ENCODE results near the gene KIF2A. TPM values are rescaled to one million over a fixed set of nuclear protein-coding genes. Genes with fewer than 3 reads are reported as not detected.

The KIF2A gene
- total and polyA plus RNA-seq, 2 of the 13 experiments (the other 11 are each of a cell fraction or from before 2014, with no cell fraction given) = 8.5 to 19.2 TPM

GRCh38 chr5:62305715-62306322 lies at the start of gene KIF2A (continued):
- TF ChIP-seq RERE (CRISPR knock-in tag; IDR thresholded peaks at IDR 0.05; ENCODE audit: low read depth) (peak; percentile 51; the same call in 1 of the 2 replicates), ZNF770 (CRISPR knock-in tag; IDR thresholded peaks at IDR 0.05) (peak; percentile 87), EZH2 (conservative IDR thresholded peaks at IDR 0.05; ENCODE audit: low read depth, low read length) (no peak), PITX1 (CRISPR knock-in tag; IDR thresholded peaks at IDR 0.05) (peak; percentile 57; the same call in 1 of the 2 replicates), NR0B2 (CRISPR knock-in tag; IDR thresholded peaks at IDR 0.05) (peak; percentile 96), ZNF205 (CRISPR knock-in tag; IDR thresholded peaks at IDR 0.05) (peak; percentile 94), NR1H2 (CRISPR knock-in tag; IDR thresholded peaks at IDR 0.05; ENCODE audit: borderline replicate concordance, low read depth) (peak; percentile 71; the same call in 1 of the 2 replicates), ZNF773 (CRISPR knock-in tag; IDR thresholded peaks at IDR 0.05; ENCODE audit: borderline replicate concordance) (peak; percentile 20; the same call in 1 of the 2 replicates), HOXA9 (CRISPR knock-in tag; IDR thresholded peaks at IDR 0.05; ENCODE audit: borderline replicate concordance) (peak; percentile 70; the same call in 1 of the 2 replicates), ZIK1 (CRISPR knock-in tag; IDR thresholded peaks at IDR 0.05; ENCODE audit: borderline replicate concordance, low read depth) (no peak), ZNF780A (CRISPR knock-in tag; IDR thresholded peaks at IDR 0.05) (peak; percentile 52; the same call in 1 of the 2 replicates), ZNF777 (CRISPR knock-in tag; IDR thresholded peaks at IDR 0.05) (peak; percentile 72; the same call in 1 of the 2 replicates), TFAP4 (IDR thresholded peaks at IDR 0.05; ENCODE audit: borderline replicate concordance, low read depth) (0 out of 2 replicates have a peak, but pooled peaks have one; percentile 23), ZFP91 (CRISPR knock-in tag; IDR thresholded peaks at IDR 0.05; ENCODE audit: borderline replicate concordance) (peak; percentile 77), MIXL1 (CRISPR knock-in tag; IDR thresholded peaks at IDR 0.05) (no peak), SPEN (CRISPR knock-in tag; IDR thresholded peaks at IDR 0.05; ENCODE audit: low read depth) (peak; percentile 60; the same call in 1 of the 2 replicates), ZNF552 (CRISPR knock-in tag; IDR thresholded peaks at IDR 0.05; ENCODE audit: borderline replicate concordance) (0 out of 2 replicates have a peak, but pooled peaks have one; percentile 67)
